K562 (cell line): ENCODE measurements around the gene PRPF18. TPM values are rescaled to one million over a fixed set of nuclear protein-coding genes. Genes with fewer than 3 reads are reported as not detected.

ENCODE experiments used
- ATAC-seq: fragments of 200-7000 bp; cut with Tn5 transposase; 3 replicates; pipeline ENCODE4 v1.9.1; 2020; ENCODE audit warnings: moderate library complexity
- BruUV-seq: library from RNA; stranded (reverse); fragments of 400-500 nt; replicated peaks from 2 replicates; lab custom pipeline; 2021; lab: Mats Ljungman, UMichigan
- CTCF ChIA-PET: fragments of 300-600 bp; formaldehyde crosslinking; extraction: SDS; loops from one replicate; lab custom pipeline; 2021; ENCODE audit warnings: low intra/inter-chr PET ratio; lab: Yijun Ruan, JAX
- POLR2A ChIA-PET: fragments of 300-600, 350-650 bp; sonication (Branson Sonifier 250); formaldehyde crosslinking; extraction: SDS; loops from one replicate; lab custom pipeline; 2021; ENCODE audit warnings: antibody characterized with exemption, inconsistent platforms; lab: Yijun Ruan, JAX
- DNase-seq, 4 experiments: peaks; one replicate each; pipeline versions ENCODE4 v3.0.0 to v3.0.0-alpha.2; 2011 to 2018; ENCODE audit warnings: low spot score in 3 of 4, mixed read lengths in 3 of 4; ENCODE audit errors: extremely low read depth in 1 of 4
- FAIRE-seq: peaks from 2 replicates; lab custom pipeline; 2011; peaks lifted over from hg19 to GRCh38; lab: Jason Lieb, UNC
- H2AFZ ChIP-seq: 2 replicates; pipeline ENCODE4 v1.6.0; 2011; ENCODE audit warnings: low read depth, low read length, control low read depth, inconsistent platforms
- H3K27ac ChIP-seq: fragments of 200-600 bp; 3 replicates; pipeline ENCODE4 v1.8.0; 2011; ENCODE audit warnings: low read depth, mild to moderate bottlenecking, control low read depth, inconsistent platforms, low read length, moderate library complexity, mixed read lengths; ENCODE audit errors: extremely low read depth
- H3K27me3 ChIP-seq, 2 experiments: fragments of 300-600 bp in 1 of 2; 2 replicates in 1 of 2; 3 replicates in 1 of 2; pipeline versions ENCODE4 v1.6.0 to v1.8.0; 2011; ENCODE audit warnings: inconsistent platforms in 2 of 2, low read length in 2 of 2, mild to moderate bottlenecking in 1 of 2, mixed read lengths in 1 of 2, moderate library complexity in 1 of 2; ENCODE audit not compliant: control insufficient read depth in 2 of 2, insufficient read depth in 2 of 2
- H3K36me3 ChIP-seq: fragments of 300-600 bp; 3 replicates; pipeline ENCODE4 v1.8.0; 2011; ENCODE audit warnings: mild to moderate bottlenecking, low read length, inconsistent platforms; ENCODE audit not compliant: control insufficient read depth, insufficient read depth
- H3K4me1 ChIP-seq, 2 experiments: fragments of 200-600 bp in 1 of 2; replicated peaks in 1 of 2; 2 replicates in 1 of 2; 3 replicates in 1 of 2; pipeline versions ENCODE4 v1.5.1 to v1.8.0; 2011; ENCODE audit warnings: inconsistent platforms in 2 of 2, low read length in 2 of 2, mild to moderate bottlenecking in 1 of 2, mixed read lengths in 1 of 2, moderate library complexity in 1 of 2; ENCODE audit not compliant: control insufficient read depth in 2 of 2, insufficient read depth in 2 of 2
- H3K4me2 ChIP-seq: 2 replicates; pipeline ENCODE4 v1.6.1; 2011; ENCODE audit warnings: low read length, control low read depth, inconsistent platforms, mixed read lengths; ENCODE audit not compliant: insufficient read depth
- H3K4me3 ChIP-seq: fragments of 200-600 bp; sonication (generic), shearing (Covaris generic); 2 replicates; pipeline ENCODE4 v1.5.1; 2016; ENCODE audit warnings: control low read depth, inconsistent platforms
- H3K79me2 ChIP-seq: fragments of 200-600 bp; 3 replicates; pipeline ENCODE4 v1.8.0; 2011; ENCODE audit warnings: low read length, inconsistent platforms; ENCODE audit not compliant: control insufficient read depth, insufficient read depth
- H3K9ac ChIP-seq, 2 experiments: 2 replicates each; pipeline versions ENCODE4 v1.6.0 to v1.6.1; 2011; ENCODE audit warnings: low read depth in 2 of 2, low read length in 2 of 2, control low read depth in 1 of 2, inconsistent platforms in 1 of 2, mild to moderate bottlenecking in 1 of 2, mixed read lengths in 1 of 2; ENCODE audit not compliant: insufficient read depth in 1 of 2
- H3K9me1 ChIP-seq: one replicate; pipeline ENCODE4 v1.6.0; 2011; ENCODE audit warnings: inconsistent platforms, mild to moderate bottlenecking, low read length, moderate library complexity; ENCODE audit not compliant: control insufficient read depth, insufficient read depth
- H3K9me3 ChIP-seq: replicated peaks from 2 replicates; pipeline ENCODE4 v1.5.1; 2011; ENCODE audit warnings: low read depth, low read length, inconsistent platforms; ENCODE audit not compliant: control insufficient read depth, insufficient read depth
- H4K20me1 ChIP-seq: replicated peaks from 2 replicates; pipeline ENCODE4 v1.6.1; 2011; ENCODE audit warnings: low read length, inconsistent platforms, mixed read lengths; ENCODE audit not compliant: control insufficient read depth, insufficient read depth
- NFRKB ChIP-seq: fragments of 450-650 bp; IDR thresholded peaks from 2 replicates; pipeline ENCODE4 v1.6.1; 2016; ENCODE audit warnings: low read depth
- THRA ChIP-seq: fragments of 450-650 bp; IDR thresholded peaks from 2 replicates; pipeline ENCODE4 v1.6.1; 2017; ENCODE audit warnings: mild to moderate bottlenecking, moderate library complexity
- WGBS: fragments of 100-300 bp; shearing (Covaris generic); methylation state at CpG from one replicate; pipeline ENCODE4 v1.1.6; 2016; ENCODE audit warnings: low coverage, mixed read lengths; ENCODE audit not compliant: insufficient coverage; ENCODE audit errors: missing lambda C conversion rate; 5-methylcytosine and 5-hydroxymethylcytosine counted together
- in situ Hi-C: fragments of 300-500 bp; cut with MboI; formaldehyde crosslinking; loops from 4 replicates; pipeline ENCODE4 v1.15.0; 2018; ENCODE audit warnings: inconsistent platforms, mixed read lengths
- intact Hi-C: fragments of 100-400 bp; cut with micrococcal nuclease; formaldehyde crosslinking; loops from 2 replicates; pipeline ENCODE4 v1.14.2; 2022
- polyA plus RNA-seq, 8 experiments: library from polyadenylated mRNA; depleted of rRNA in 4 of 8; stranded (reverse) in 5 of 8; unstranded in 3 of 8; fragments of >200 nt; fragmentation: Nextera tagmentation in 2 of 8; fragmentation: Illumina TruSeq in 1 of 8; extraction: Ambion mirVana in 2 of 8; extraction: Trizol in 1 of 8; gene quantifications; 2 replicates each; pipeline versions ENCODE4 v1.2.1 to v1.2.3, GENCODE V29; 2011 to 2014; ENCODE audit warnings: inconsistent platforms in 1 of 8, missing spikeins in 1 of 8
- total RNA-seq, 7 experiments: library from RNA; depleted of rRNA in 6 of 7; stranded (reverse); fragments of >200 nt in 6 of 7; fragmentation: Illumina TruSeq in 2 of 7; extraction: Trizol in 2 of 7; gene quantifications; 2 replicates each; pipeline versions ENCODE4 v1.2.1 to v1.2.3, GENCODE V29; 2011 to 2021; ENCODE audit warnings: low replicate concordance in 1 of 7
- TF ChIP-seq, protein P1 (sequence below), 3 experiments: IDR thresholded peaks in 2 of 3; conservative IDR thresholded peaks in 1 of 3; 2 replicates each; pipeline ENCODE4 v1.5.1; 2011 to 2012; ENCODE audit warnings: low read length in 3 of 3, mild to moderate bottlenecking in 3 of 3, control low read depth in 2 of 3, improper control_type of control experiment in 1 of 3, inconsistent platforms in 1 of 3, low read depth in 1 of 3, mixed read lengths in 1 of 3, moderate library complexity in 1 of 3; ENCODE audit not compliant: insufficient read depth in 2 of 3

PRPF18 gene
- total and polyA plus RNA-seq, 9 of the 15 experiments (the other 6 are each of a cell fraction or from before 2014, with no cell fraction given), result 14.0 to 30.6 (median 23.1) TPM

DNA sequence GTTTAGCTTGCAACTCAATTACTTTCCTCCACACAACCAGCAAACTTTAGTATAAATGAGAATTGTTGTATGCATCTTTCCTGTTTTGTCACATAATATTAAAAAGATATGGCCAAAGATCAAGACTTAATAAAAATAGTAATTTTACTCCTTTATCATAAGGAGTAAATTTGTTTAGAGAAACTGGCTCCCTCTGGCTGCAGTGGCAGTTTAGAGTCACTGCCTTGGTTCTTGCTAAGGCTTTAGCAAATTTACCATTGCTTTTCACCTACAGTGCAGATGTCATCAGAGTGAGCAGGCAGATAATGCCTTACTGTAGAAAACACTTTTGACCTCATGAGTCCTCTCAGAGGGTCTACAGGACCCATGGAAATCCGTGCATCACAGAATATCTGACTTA, 2.6 kb downstream of the PRPF18 start:
- no TSS peak for BruUV-seq
- H3K36me3 ChIP-seq, result peaks cover 11% of the 10 kb centered on the region; the same call in 2 of the 3 replicates
- peaks cover 0 to 11% of the 10 kb centered on the region in 2 experiments; a peak in 2 of 5 replicates for H3K4me1 ChIP-seq
- TF ChIP-seq, protein P1, sequence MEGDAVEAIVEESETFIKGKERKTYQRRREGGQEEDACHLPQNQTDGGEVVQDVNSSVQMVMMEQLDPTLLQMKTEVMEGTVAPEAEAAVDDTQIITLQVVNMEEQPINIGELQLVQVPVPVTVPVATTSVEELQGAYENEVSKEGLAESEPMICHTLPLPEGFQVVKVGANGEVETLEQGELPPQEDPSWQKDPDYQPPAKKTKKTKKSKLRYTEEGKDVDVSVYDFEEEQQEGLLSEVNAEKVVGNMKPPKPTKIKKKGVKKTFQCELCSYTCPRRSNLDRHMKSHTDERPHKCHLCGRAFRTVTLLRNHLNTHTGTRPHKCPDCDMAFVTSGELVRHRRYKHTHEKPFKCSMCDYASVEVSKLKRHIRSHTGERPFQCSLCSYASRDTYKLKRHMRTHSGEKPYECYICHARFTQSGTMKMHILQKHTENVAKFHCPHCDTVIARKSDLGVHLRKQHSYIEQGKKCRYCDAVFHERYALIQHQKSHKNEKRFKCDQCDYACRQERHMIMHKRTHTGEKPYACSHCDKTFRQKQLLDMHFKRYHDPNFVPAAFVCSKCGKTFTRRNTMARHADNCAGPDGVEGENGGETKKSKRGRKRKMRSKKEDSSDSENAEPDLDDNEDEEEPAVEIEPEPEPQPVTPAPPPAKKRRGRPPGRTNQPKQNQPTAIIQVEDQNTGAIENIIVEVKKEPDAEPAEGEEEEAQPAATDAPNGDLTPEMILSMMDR (IDR thresholded peaks at IDR 0.05 in 2 of 3, conservative IDR thresholded peaks at IDR 0.05 in 1 of 3; ENCODE audit: insufficient read depth in 2 of 3, low read depth in 1 of 3, low read length in 3 of 3), result peak in 1 of 3 experiments; percentile 27; a peak in 1 of 6 replicates
- TF ChIP-seq NFRKB, result no peak
- no peak overlapping the region for H2AFZ ChIP-seq
- intact Hi-C loops (loop anchor here (1.0 kb wide), 1 partner anchor 217 kb away; no protein-coding TSS in a partner anchor), in situ Hi-C loops (no loop called here)
- no peak overlapping the region for H3K27ac ChIP-seq
- ATAC-seq (no peak), FAIRE-seq (no peak), DNase-seq (no peak)
- no peak overlapping the region for H3K4me3 ChIP-seq
- no peaks in the 10 kb centered on the region for H3K9me3 ChIP-seq
- H4K20me1 ChIP-seq, result peaks cover 3% of the 10 kb centered on the region; the same call in 1 of the 2 replicates
- H3K27me3 ChIP-seq, result no peaks in the 10 kb centered on the region
- H3K9me1 ChIP-seq, result no peaks in the 10 kb centered on the region
- WGBS, result 45% methylated on average over 1 of the region's 1 CpG
- no peak overlapping the region for H3K9ac ChIP-seq
- H3K79me2 ChIP-seq, result peaks cover 12% of the 10 kb centered on the region; the same call in 2 of the 3 replicates
- POLR2A ChIA-PET, result interaction anchor here (1.2 kb wide), 1 partner anchor 10 kb away, joined by 4 read pairs; no protein-coding TSS in a partner anchor
- CTCF ChIA-PET, result interaction anchor here (0.5 kb wide), 1 partner anchor 218 kb away, joined by 3 read pairs; no protein-coding TSS in a partner anchor
- no peak overlapping the region for H3K4me2 ChIP-seq

GRCh38 chr10:13590886-13591285, 4.1 kb downstream of the PRPF18 start:
- H3K4me3 ChIP-seq, result no peak overlapping the region
- intact Hi-C loops (no loop called here), in situ Hi-C loops (no loop called here)
- peaks cover 12% of the 10 kb centered on the region; the same call in 2 of the 3 replicates for H3K79me2 ChIP-seq
- no peaks in the 10 kb centered on the region for H3K9me3 ChIP-seq
- ATAC-seq (no peak), FAIRE-seq (no peak), DNase-seq (no peak)
- H3K27ac ChIP-seq, result no peak overlapping the region
- TF ChIP-seq THRA, result no peak
- ChIA-PET CTCF (no interaction called here), POLR2A (no interaction called here)
- peaks cover 11% of the 10 kb centered on the region; the same call in 2 of the 3 replicates for H3K36me3 ChIP-seq
- WGBS, result 68% methylated on average over 4 of the region's 4 CpGs
- peaks cover 0 to 11% of the 10 kb centered on the region in 2 experiments; a peak in 2 of 5 replicates for H3K4me1 ChIP-seq
- H2AFZ ChIP-seq, result no peak overlapping the region
- no peak overlapping the region for H3K9ac ChIP-seq
- no peak overlapping the region for H3K4me2 ChIP-seq
- H3K27me3 ChIP-seq, result no peaks in the 10 kb centered on the region
- no TSS peak for BruUV-seq
- H4K20me1 ChIP-seq, result peaks cover 3% of the 10 kb centered on the region; the same call in 1 of the 2 replicates
- no peaks in the 10 kb centered on the region for H3K9me1 ChIP-seq
